Liver (tissue), 9 donors: ENCODE measurements around the gene CDK17. TPM values are rescaled to one million over a fixed set of nuclear protein-coding genes. Genes with fewer than 3 reads are reported as not detected.

Experiments used
- DNase-seq: peaks from one replicate; pipeline ENCODE4 v3.0.0-alpha.2; 2017; ENCODE audit warnings: low spot score
- H3K27ac ChIP-seq, 2 donors: one replicate each; pipeline ENCODE4 v1.7.0; 2013; ENCODE audit warnings: inconsistent platforms in 2 of 2, low read length in 2 of 2, control low read depth in 1 of 2, low read depth in 1 of 2, mild to moderate bottlenecking in 1 of 2
- H3K27me3 ChIP-seq, 4 donors: one replicate each; pipeline versions ENCODE4 v1.6.1 to v1.7.0; 2013; ENCODE audit warnings: low read length in 3 of 4, inconsistent platforms in 1 of 4, mild to moderate bottlenecking in 1 of 4, moderate library complexity in 1 of 4; ENCODE audit not compliant: control insufficient read depth in 4 of 4, insufficient read depth in 4 of 4
- H3K36me3 ChIP-seq, 4 donors: one replicate each; pipeline versions ENCODE4 v1.6.1 to v1.7.0; 2013; ENCODE audit warnings: low read length in 3 of 4, mild to moderate bottlenecking in 3 of 4, low read depth in 1 of 4, moderate library complexity in 1 of 4; ENCODE audit not compliant: control insufficient read depth in 4 of 4, insufficient read depth in 3 of 4
- H3K4me1 ChIP-seq, 4 donors: one replicate each; pipeline versions ENCODE4 v1.6.1 to v1.7.0; 2013; ENCODE audit warnings: low read length in 3 of 4, mild to moderate bottlenecking in 3 of 4, moderate library complexity in 1 of 4; ENCODE audit not compliant: control insufficient read depth in 4 of 4, insufficient read depth in 4 of 4
- H3K4me3 ChIP-seq, 3 donors: one replicate each; pipeline versions ENCODE4 v1.6.1 to v1.7.0; 2013; ENCODE audit warnings: low read length in 3 of 3, control low read depth in 1 of 3, low read depth in 1 of 3, mild to moderate bottlenecking in 1 of 3
- H3K9ac ChIP-seq, 2 donors: one replicate each; pipeline ENCODE4 v1.7.0; 2013; ENCODE audit warnings: low read length in 2 of 2, mild to moderate bottlenecking in 2 of 2, moderate library complexity in 2 of 2, control low read depth in 1 of 2, low read depth in 1 of 2
- H3K9me3 ChIP-seq, 4 donors: one replicate each; pipeline versions ENCODE4 v1.6.1 to v1.7.0; 2013; ENCODE audit warnings: low read length in 3 of 4; ENCODE audit not compliant: control insufficient read depth in 4 of 4
- CTCF ChIP-seq: fragments of 150-350 bp; IDR thresholded peaks from 2 replicates; pipeline ENCODE4 v1.5.1; 2017; ENCODE audit warnings: improper control_type of control experiment, low read depth, low read length; ENCODE audit not compliant: missing input control
- EGR1 ChIP-seq, 2 donors: IDR thresholded peaks; 2 replicates each; pipeline ENCODE4 v1.6.1; 2016 to 2018; ENCODE audit warnings: antibody characterized with exemption in 2 of 2, low read depth in 2 of 2
- FOXA2 ChIP-seq: IDR thresholded peaks from 2 replicates; pipeline ENCODE4 v1.6.1; 2016; ENCODE audit warnings: antibody characterized with exemption
- GABPA ChIP-seq, 2 donors: IDR thresholded peaks in 1 of 2; conservative IDR thresholded peaks in 1 of 2; 2 replicates each; pipeline ENCODE4 v1.6.1; 2016; ENCODE audit warnings: antibody characterized with exemption in 2 of 2, mild to moderate bottlenecking in 1 of 2, moderate library complexity in 1 of 2
- HNF4G ChIP-seq: IDR thresholded peaks from 2 replicates; pipeline ENCODE4 v1.6.1; 2016; ENCODE audit warnings: antibody characterized with exemption
- JUND ChIP-seq, 2 donors: IDR thresholded peaks; 2 replicates each; pipeline ENCODE4 v1.6.1; 2016; ENCODE audit warnings: antibody characterized with exemption in 2 of 2
- NR2F2 ChIP-seq: IDR thresholded peaks from 2 replicates; pipeline ENCODE4 v1.6.1; 2016; ENCODE audit warnings: antibody characterized with exemption
- RAD21 ChIP-seq, 2 donors: IDR thresholded peaks; 2 replicates each; pipeline ENCODE4 v1.6.1; 2016; ENCODE audit warnings: antibody characterized with exemption in 2 of 2, mild to moderate bottlenecking in 2 of 2
- RXRA ChIP-seq, 2 donors: IDR thresholded peaks; 2 replicates each; pipeline ENCODE4 v1.6.1; 2017 to 2018; ENCODE audit warnings: antibody characterized with exemption in 2 of 2, mild to moderate bottlenecking in 1 of 2
- ZBTB33 ChIP-seq: IDR thresholded peaks from 2 replicates; pipeline ENCODE4 v1.6.1; 2016; ENCODE audit warnings: antibody characterized with exemption
- WGBS: extraction: QIAGEN DNeasy Blood & Tissue Kit; methylation state at CpG from one replicate; pipeline ENCODE4 v1.1.7; 2013; 5-methylcytosine and 5-hydroxymethylcytosine counted together
- polyA plus RNA-seq, 2 donors: library from polyadenylated mRNA; stranded (reverse) in 1 of 2; unstranded in 1 of 2; fragments of 200-250 nt in 1 of 2; fragments of >200 nt in 1 of 2; fragmentation: Nextera tagmentation in 1 of 2; extraction: Ambion mirVana in 1 of 2; gene quantifications; one replicate each; pipeline versions ENCODE4 v1.2.1 to v1.2.3, GENCODE V29; 2013 to 2015
- total RNA-seq, 2 donors: library from RNA; depleted of rRNA; stranded (reverse); fragments of >200 nt; gene quantifications; one replicate each; pipeline ENCODE4 v1.2.3, GENCODE V29; 2014
- donor health status: healthy.
- donor health status: healthy.
- donor health status: healthy.
- donor health status: healthy.
- donor health status: healthy.

Gene CDK17
- total and polyA plus RNA-seq, 4 donors, result 4.8 to 25.2 (median 14.9) TPM

DNA sequence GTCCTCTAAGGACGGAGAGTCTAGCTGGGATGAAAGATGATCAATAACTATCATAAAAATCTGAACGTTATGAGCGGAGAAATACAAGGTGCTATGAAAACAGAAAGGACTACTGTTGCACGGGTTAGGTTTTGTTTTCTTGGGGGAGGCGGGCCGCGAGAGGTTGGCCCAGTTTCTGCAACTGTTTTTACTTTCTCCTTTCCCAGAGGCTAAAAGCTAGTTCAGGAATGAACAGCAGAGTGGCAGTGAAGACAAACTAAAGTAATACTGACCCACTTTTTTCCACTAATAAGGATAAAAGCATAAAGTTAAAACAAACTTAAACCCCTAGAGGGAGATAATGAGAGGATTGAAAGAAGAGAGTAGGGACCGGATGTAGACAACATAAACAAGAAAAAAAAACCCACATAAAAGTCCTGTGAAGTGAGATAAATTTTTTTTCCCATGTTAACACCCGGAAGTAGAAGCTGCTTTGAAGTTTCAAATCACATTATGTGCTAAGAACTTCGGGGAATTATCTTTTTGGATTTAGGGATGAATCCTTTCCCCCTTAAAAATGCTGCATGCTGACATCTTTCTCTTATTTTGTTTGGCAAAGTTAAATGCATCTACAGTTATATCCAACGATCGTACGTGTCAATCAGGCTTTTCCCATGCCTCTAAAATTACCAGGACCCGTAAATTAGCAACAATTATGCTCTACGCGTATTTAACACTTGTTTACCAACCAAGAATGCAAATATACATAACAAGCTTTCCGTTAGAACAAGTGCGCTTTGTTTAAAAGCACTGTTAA is 1.0 kb upstream of the CDK17 start (continued):
- no peak for TF ChIP-seq ZBTB33
- no peak for TF ChIP-seq NR2F2
- no peak for TF ChIP-seq HNF4G

- no peak for TF ChIP-seq RXRA (IDR thresholded peaks at IDR 0.05)
- TF ChIP-seq ZBTB33, result no peak
- no peak for TF ChIP-seq RAD21 (IDR thresholded peaks at IDR 0.05)
- no peak for TF ChIP-seq NR2F2
- no peak for TF ChIP-seq HNF4G
- no peak for TF ChIP-seq FOXA2
- TF ChIP-seq GABPA (IDR thresholded peaks at IDR 0.05 in 1 of 2, conservative IDR thresholded peaks at IDR 0.05 in 1 of 2), result no peak
- no peak for TF ChIP-seq CTCF
- TF ChIP-seq JUND (IDR thresholded peaks at IDR 0.05), result no peak
- no peaks in the 10 kb centered on the region for H3K27me3 ChIP-seq
- DNase-seq, result no peak
- H3K4me3 ChIP-seq, result peak overlapping the region; percentile 71 to 100 (median 81)
- H3K4me1 ChIP-seq, result peaks cover 1 to 36% (median 19%) of the 10 kb centered on the region in 4 donors
- under 1% methylated on average over 20 of the region's 20 CpGs for WGBS
- H3K9me3 ChIP-seq, result no peaks in the 10 kb centered on the region
- peak overlapping the region; percentile 81 to 97 for H3K9ac ChIP-seq
- H3K27ac ChIP-seq, result peak overlapping the region; percentile 85 to 99
- no peaks in the 10 kb centered on the region for H3K36me3 ChIP-seq
Measured at GRCh38 chr12:96400631-96401075, 414 bp upstream of the CDK17 start.

DNA sequence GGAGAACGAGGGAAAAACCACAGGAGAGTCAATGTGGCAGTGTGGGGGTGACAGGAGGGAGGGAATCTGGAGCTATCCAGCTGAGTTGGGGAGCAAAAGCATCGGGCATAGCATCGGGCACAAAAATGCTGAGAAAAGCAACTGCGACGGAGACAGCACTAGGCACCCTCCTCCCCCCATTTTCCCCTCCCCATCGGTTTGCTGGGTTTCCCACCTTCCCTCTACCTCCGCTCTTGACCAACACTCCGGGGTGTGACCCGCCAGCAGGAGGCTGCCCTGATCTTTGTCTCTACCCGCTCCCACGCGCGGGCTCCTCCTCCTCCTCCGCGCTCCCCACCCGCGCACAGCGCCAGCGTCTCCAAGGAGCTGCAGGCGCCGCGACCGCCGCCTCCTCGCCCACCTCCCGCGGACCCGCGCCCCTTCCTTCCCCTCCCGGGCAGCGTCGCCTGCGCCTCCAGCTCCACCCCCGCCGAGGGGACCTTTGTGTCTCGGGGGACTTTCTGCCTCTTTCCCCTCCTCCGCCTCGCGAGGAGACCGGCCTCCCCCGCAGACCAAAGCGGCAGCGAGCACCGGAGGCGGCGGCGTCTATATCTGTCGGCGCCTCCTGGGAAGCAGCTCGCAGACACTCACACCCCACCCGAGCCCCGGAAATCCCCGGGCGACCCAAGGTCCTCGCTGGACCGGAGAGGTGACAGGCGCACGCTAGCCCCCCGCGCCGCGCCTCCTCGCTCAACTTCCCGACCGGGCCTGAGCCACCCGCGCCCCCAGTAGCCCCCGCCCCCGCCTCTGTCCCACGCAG is 920 bp downstream of the CDK17 start:
- Histone ChIP-seq H3K36me3 (no peaks in the 10 kb centered on the region), H3K9ac (peak overlapping the region; percentile 91 to 93), H3K9me3 (no peaks in the 10 kb centered on the region), H3K4me3 (peak overlapping the region; percentile 88 to 100 (median 90)), H3K27me3 (no peaks in the 10 kb centered on the region), H3K4me1 (peaks cover 3 to 42% (median 19%) of the 10 kb centered on the region in 4 donors), H3K27ac (peak overlapping the region; percentile 99)
- DNase-seq, result peak; percentile 78
- WGBS, result under 1% methylated on average over 70 of the region's 70 CpGs
- TF ChIP-seq RXRA (IDR thresholded peaks at IDR 0.05), result no peak
- TF ChIP-seq EGR1 (IDR thresholded peaks at IDR 0.05; ENCODE audit: low read depth in 2 of 2), result peak in 1 of 2 donors; percentile 22
- TF ChIP-seq RAD21 (IDR thresholded peaks at IDR 0.05), result peak in 1 of 2 donors; percentile 3
- TF ChIP-seq ZBTB33, result no peak
